ENCODE data around the gene CYTIP.

GRCh38 chr2:157420771-157421323 lies 23.0 kb downstream of the CYTIP start:
- TF ChIP-seq CTCF (IDR thresholded peaks at IDR 0.05), result no peak
- TF ChIP-seq POLR2A (IDR thresholded peaks at IDR 0.05), result no peak

Data from lower leg skin (tissue), 3 donors.